Diencephalon (tissue), 1 donor: ENCODE measurements around the gene WDR20. TPM values are rescaled to one million over a fixed set of nuclear protein-coding genes. Genes with fewer than 3 reads are reported as not detected.

Source experiments
- total RNA-seq: library from RNA; depleted of rRNA; stranded (reverse); fragments of >200 nt; gene quantifications from one replicate; pipeline ENCODE4 v1.2.3, GENCODE V29; 2014

WDR20 gene, protein sequence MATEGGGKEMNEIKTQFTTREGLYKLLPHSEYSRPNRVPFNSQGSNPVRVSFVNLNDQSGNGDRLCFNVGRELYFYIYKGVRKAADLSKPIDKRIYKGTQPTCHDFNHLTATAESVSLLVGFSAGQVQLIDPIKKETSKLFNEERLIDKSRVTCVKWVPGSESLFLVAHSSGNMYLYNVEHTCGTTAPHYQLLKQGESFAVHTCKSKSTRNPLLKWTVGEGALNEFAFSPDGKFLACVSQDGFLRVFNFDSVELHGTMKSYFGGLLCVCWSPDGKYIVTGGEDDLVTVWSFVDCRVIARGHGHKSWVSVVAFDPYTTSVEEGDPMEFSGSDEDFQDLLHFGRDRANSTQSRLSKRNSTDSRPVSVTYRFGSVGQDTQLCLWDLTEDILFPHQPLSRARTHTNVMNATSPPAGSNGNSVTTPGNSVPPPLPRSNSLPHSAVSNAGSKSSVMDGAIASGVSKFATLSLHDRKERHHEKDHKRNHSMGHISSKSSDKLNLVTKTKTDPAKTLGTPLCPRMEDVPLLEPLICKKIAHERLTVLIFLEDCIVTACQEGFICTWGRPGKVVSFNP
- total RNA-seq = 34.8 TPM

DNA sequence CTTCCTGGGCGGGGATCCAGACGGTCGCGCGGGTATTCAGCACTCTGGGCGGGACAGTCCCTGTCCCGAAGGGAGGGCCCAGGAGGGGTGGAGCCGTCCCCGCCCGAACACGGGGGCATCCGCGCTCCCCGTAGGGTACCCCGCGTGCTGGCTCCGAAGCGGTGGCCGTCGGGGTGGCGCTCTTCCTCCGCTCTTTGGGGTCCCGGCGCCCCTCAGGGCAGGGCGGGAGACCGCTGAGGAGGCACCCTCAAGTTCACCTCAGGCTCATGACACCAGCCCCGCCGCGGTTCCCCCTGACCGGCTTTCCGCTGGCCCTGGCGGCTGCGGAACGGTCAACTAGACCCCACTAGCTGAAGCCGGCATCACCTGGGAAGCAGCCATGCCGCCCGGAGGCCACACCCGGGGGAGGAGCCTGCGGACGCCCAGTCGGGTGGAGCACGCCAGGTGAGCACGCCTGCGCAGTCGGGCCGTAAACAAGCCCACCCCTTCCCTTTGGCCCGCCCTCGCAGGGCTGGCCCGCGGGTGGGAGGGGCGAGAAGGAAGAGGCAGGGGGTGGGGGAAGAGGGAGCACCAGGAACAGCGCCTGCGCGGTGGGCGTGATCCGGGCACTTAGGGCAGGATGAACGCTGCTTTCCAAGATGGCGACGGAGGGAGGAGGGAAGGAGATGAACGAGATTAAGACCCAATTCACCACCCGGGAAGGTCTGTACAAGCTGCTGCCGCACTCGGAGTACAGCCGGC is at the start of gene WDR20:
Gene WDR20, plus strand, starts transcription at position 612 of the 741 bp plus-strand sequence. Its CDS starts 27 bp downstream, at position 639.

Other genes with a start within 250 kb of the WDR20 start
- gene DYNC1H1, start 175.3 kb upstream of the WDR20 start, total RNA-seq = 782 TPM
- 561 TPM for gene HSP90AA1, start 52.9 kb upstream of the WDR20 start, total RNA-seq
- 39.9 TPM for gene MOK, start 165.3 kb downstream of the WDR20 start, total RNA-seq
- 13.8 TPM for gene ZNF839, start 179.8 kb downstream of the WDR20 start, total RNA-seq
- gene CINP, start 223.0 kb downstream of the WDR20 start, total RNA-seq = 34.6 TPM
- gene TECPR2, start 223.0 kb downstream of the WDR20 start, total RNA-seq = 21.0 TPM